ENCODE data around the gene TRIP6. TPM values are rescaled to one million over a fixed set of nuclear protein-coding genes. Genes with fewer than 3 reads are reported as not detected.
A peak's percentile ranks its signal among the peaks of the same experiment; 100 is the strongest.

The TRIP6 gene
- total RNA-seq, 2 donors from 2014 or later = 34.9 to 43.6 TPM

DNA sequence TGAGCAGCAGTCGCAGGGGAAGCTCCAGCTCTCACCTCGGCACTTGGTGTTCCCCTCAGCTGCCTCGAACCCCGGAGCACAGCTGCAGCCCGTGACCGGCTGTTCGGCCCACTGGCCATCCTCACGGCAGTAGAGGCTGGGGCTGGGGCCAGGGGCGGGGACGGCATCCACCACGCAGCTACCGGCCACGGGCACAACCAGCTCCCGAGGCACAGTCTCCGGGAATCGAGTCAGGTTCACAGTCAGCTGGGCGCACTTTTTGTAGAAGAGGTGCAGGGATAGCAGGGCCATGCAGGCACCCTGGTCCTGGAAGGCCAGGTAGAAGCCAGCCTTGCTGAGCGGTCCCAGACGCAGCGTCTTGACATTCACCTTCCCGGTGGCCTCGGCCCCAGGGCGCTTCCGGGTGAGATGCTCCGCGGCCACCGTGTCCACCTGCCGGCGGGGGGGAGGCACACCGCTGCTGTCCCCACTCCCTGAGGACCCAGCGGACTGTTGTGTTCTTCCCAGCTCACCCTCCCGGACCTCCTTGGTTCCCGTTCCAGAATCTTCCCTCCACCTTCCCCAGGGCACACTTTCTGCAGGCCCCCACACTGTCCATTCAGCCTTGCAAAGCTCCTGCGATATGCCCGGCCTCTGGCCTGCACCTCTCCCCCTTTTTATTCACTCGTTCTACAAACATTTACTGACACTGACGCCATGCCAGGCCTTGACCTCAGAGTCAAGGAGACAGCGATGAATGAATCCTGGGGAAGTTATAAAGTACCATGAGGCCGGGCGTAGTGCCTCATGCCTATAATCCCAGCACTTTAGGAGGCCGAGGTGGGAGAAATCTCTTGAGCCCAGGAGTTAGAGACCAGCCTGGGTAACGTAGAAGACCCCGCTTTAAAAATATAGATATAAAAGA, 44.7 kb upstream of the TRIP6 start:
- DNase-seq (no peak), ATAC-seq (no peak)
- Histone ChIP-seq H3K9me3 (no peaks in the 10 kb centered on the region), H3K4me3 (no peak overlapping the region), H3K4me1 (peaks cover 24% of the 10 kb centered on the region), H3K36me3 (replicated peaks in 1 of 2; ENCODE audit: insufficient read depth in 1 of 2, low read depth in 2 of 2) (peaks cover 0 to 10% of the 10 kb centered on the region in 2 donors), H3K27me3 (no peaks in the 10 kb centered on the region), H3K27ac (no peak overlapping the region)
- no peak for TF ChIP-seq POLR2A (IDR thresholded peaks at IDR 0.05)
- TF ChIP-seq, protein P1, sequence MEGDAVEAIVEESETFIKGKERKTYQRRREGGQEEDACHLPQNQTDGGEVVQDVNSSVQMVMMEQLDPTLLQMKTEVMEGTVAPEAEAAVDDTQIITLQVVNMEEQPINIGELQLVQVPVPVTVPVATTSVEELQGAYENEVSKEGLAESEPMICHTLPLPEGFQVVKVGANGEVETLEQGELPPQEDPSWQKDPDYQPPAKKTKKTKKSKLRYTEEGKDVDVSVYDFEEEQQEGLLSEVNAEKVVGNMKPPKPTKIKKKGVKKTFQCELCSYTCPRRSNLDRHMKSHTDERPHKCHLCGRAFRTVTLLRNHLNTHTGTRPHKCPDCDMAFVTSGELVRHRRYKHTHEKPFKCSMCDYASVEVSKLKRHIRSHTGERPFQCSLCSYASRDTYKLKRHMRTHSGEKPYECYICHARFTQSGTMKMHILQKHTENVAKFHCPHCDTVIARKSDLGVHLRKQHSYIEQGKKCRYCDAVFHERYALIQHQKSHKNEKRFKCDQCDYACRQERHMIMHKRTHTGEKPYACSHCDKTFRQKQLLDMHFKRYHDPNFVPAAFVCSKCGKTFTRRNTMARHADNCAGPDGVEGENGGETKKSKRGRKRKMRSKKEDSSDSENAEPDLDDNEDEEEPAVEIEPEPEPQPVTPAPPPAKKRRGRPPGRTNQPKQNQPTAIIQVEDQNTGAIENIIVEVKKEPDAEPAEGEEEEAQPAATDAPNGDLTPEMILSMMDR (IDR thresholded peaks at IDR 0.05) = no peak
- intact Hi-C loops (cut with DNase I) = no loop called here
- WGBS, 2 donors = 90 to 92% methylated on average over 19 to 42 of the region's 43 CpGs

DNA sequence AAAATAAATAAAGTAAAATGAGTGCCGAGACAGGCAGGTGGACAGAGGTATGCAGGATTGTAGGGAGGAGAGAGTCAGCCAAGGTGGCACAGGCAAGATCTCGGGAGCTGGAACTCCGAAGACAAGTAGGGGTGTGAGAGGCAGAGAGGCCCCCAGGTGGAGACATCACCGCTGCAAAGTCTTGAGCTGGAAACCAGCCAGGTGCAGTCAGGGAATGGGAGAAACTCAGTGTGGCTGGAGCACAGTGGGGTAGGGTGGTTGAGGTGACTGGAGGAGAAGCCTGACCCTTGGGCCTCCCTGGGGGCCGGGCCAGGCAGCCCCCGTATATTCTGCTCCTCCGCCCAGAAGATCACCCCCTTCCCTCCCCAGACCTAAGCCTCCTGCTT, 44.1 kb upstream of the TRIP6 start:
- Histone ChIP-seq H3K27me3 (no peaks in the 10 kb centered on the region), H3K36me3 (replicated peaks in 1 of 2; ENCODE audit: insufficient read depth in 1 of 2, low read depth in 2 of 2) (peaks cover 0 to 10% of the 10 kb centered on the region in 2 donors), H3K4me3 (no peak overlapping the region), H3K9me3 (no peaks in the 10 kb centered on the region), H3K4me1 (peaks cover 29% of the 10 kb centered on the region), H3K27ac (no peak overlapping the region)
- TF ChIP-seq POLR2A (IDR thresholded peaks at IDR 0.05) = no peak
- TF ChIP-seq, protein P1 (IDR thresholded peaks at IDR 0.05) = no peak
- intact Hi-C loops (cut with DNase I) = no loop called here
- no peak for DNase-seq
- no peak for ATAC-seq
- 79 to 85% methylated on average over 5 to 7 of the region's 7 CpGs for WGBS, 2 donors

DNA sequence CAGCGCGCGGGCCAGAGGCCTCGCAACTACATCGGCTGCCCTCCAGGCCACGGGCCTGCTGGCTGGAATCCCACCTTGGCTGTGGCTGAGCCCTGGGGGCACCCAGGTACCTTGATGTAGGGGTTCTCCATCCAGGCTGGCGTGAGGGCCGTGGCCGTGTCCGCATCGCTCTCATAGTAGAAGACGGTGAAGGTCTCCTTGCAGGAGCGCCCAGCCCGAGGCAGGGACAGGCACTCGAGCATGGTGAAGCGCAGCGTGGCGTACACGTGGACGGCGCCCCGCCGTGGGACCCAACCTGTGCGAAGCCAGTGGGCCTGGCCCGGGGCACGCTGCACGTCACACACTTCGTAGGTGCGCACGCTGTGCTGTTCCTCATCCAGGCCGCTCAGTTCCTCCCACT, 43.7 kb upstream of the TRIP6 start:
- H3K27me3 ChIP-seq = no peaks in the 10 kb centered on the region
- 89 to 96% methylated on average over 12 to 25 of the region's 31 CpGs for WGBS, 2 donors
- H3K9me3 ChIP-seq = no peaks in the 10 kb centered on the region
- TF ChIP-seq, protein P1 (IDR thresholded peaks at IDR 0.05) = no peak
- no peak for TF ChIP-seq POLR2A (IDR thresholded peaks at IDR 0.05)
- no peak overlapping the region for H3K4me3 ChIP-seq
- DNase-seq = no peak
- H3K27ac ChIP-seq = no peak overlapping the region
- no peak for ATAC-seq
- peaks cover 33% of the 10 kb centered on the region for H3K4me1 ChIP-seq
- H3K36me3 ChIP-seq (replicated peaks in 1 of 2; ENCODE audit: insufficient read depth in 1 of 2, low read depth in 2 of 2) = peaks cover 0 to 10% of the 10 kb centered on the region in 2 donors
- intact Hi-C loops (cut with DNase I) = no loop called here

DNA sequence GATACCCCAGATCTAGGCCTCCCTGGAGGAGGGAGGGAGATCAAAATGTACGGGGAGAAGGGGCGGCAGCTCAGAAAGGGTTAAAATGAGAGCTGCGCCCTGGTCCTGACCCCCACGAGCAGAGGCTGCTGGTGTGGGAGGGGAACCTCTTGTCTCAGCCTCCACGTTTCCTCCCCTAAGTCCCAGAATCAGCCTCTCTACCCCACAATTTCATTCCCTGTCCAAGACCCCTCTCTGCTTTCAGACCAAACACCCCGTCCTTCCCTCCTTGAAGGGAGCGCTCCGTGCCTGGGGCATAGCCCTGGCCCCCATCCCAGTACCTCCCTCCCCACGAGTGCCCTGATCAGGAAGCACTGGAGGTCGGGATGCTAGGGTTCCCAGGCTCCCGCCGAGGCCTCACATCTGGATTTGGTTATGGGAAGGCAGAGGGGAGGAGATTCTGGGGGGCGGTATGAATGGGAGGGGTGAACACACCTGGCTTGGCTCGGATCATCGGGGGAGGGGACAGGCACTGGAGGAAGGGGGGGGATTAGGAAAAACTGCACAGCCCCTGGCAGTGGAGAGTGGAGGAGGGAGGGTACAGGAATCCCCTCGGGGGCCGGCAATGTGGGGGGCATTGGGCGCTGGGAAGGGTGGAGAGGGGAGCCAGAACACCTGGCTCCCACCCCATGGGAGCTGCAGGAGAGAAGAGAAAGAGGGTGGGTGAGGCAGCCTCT, 42.5 kb upstream of the TRIP6 start:
- no peak for ATAC-seq
- TF ChIP-seq, protein P1 (IDR thresholded peaks at IDR 0.05) = no peak
- TF ChIP-seq POLR2A (IDR thresholded peaks at IDR 0.05) = no peak
- H3K4me1 ChIP-seq = peaks cover 44% of the 10 kb centered on the region

More for the DNA sequence above, 42.5 kb upstream of the TRIP6 start:
- H3K27me3 ChIP-seq = no peaks in the 10 kb centered on the region
- peak overlapping the region in 2 of 4 donors; percentile 9 to 79 for H3K27ac ChIP-seq
- DNase-seq = no peak
- peaks cover 0 to 7% of the 10 kb centered on the region in 2 donors for H3K36me3 ChIP-seq (replicated peaks in 1 of 2; ENCODE audit: insufficient read depth in 1 of 2, low read depth in 2 of 2)
- 37 to 47% methylated on average over 18 of the region's 18 CpGs for WGBS, 2 donors
- no peak overlapping the region for H3K4me3 ChIP-seq
- intact Hi-C loops (cut with DNase I) = no loop called here
- H3K9me3 ChIP-seq = no peaks in the 10 kb centered on the region
